ENCODE measurements around the gene USH2A. TPM values are rescaled to one million over a fixed set of nuclear protein-coding genes. Genes with fewer than 3 reads are reported as not detected.

Gene USH2A
- total RNA-seq, 1 donor from 2014 or later: 0.02 TPM

- DNase-seq (ENCODE audit: low read depth) (no peak), FAIRE-seq (no peak)
- Histone ChIP-seq H3K4me1 (ENCODE audit: insufficient read depth, low read length) (no peaks in the 10 kb centered on the region), H3K9me3 (ENCODE audit: insufficient read depth, low read depth, low read length) (no peaks in the 10 kb centered on the region), H3K4me3 (ENCODE audit: insufficient read depth, low read depth, low read length) (no peak overlapping the region), H2AFZ (ENCODE audit: low read depth, low read length) (no peak overlapping the region), H3K27me3 (ENCODE audit: insufficient read depth, low read length) (no peaks in the 10 kb centered on the region), H3K36me3 (ENCODE audit: insufficient read depth, low read length) (no peaks in the 10 kb centered on the region), H4K20me1 (ENCODE audit: insufficient read depth, low read length) (no peaks in the 10 kb centered on the region), H3K9ac (ENCODE audit: low read length) (no peak overlapping the region), H3K4me2 (ENCODE audit: low read length) (no peak overlapping the region), H3K27ac (ENCODE audit: low read depth, low read length) (no peak overlapping the region), H3K79me2 (ENCODE audit: insufficient read depth, low read length) (no peaks in the 10 kb centered on the region)
- Mint-ChIP-seq H3K4me1 (ENCODE audit: low read depth, unreplicated experiment) (no peaks in the 10 kb centered on the region), H3K27ac (ENCODE audit: unreplicated experiment) (no peak overlapping the region), H3K27me3 (ENCODE audit: low read depth, unreplicated experiment) (no peaks in the 10 kb centered on the region), H3K4me3 (ENCODE audit: unreplicated experiment) (no peak overlapping the region), H3K36me3 (ENCODE audit: low read depth, unreplicated experiment) (no peaks in the 10 kb centered on the region), H3K9me3 (ENCODE audit: unreplicated experiment) (no peaks in the 10 kb centered on the region)
- TF ChIP-seq CTCF (IDR thresholded peaks at IDR 0.05; ENCODE audit: insufficient read depth, low read depth, low read length) (no peak), EZH2 (IDR thresholded peaks at IDR 0.05; ENCODE audit: insufficient read depth, low read length) (no peak)
Measured at GRCh38 chr1:216169351-216169750, 253.9 kb downstream of the USH2A start.

- Mint-ChIP-seq H3K36me3 (ENCODE audit: low read depth, unreplicated experiment) (no peaks in the 10 kb centered on the region), H3K27ac (ENCODE audit: unreplicated experiment) (no peak overlapping the region), H3K27me3 (ENCODE audit: low read depth, unreplicated experiment) (no peaks in the 10 kb centered on the region), H3K9me3 (ENCODE audit: unreplicated experiment) (no peaks in the 10 kb centered on the region), H3K4me1 (ENCODE audit: low read depth, unreplicated experiment) (no peaks in the 10 kb centered on the region), H3K4me3 (ENCODE audit: unreplicated experiment) (no peak overlapping the region)
- Histone ChIP-seq H3K9me3 (ENCODE audit: insufficient read depth, low read depth, low read length) (no peaks in the 10 kb centered on the region), H3K27me3 (ENCODE audit: insufficient read depth, low read length) (no peaks in the 10 kb centered on the region), H3K27ac (ENCODE audit: low read depth, low read length) (no peak overlapping the region), H2AFZ (ENCODE audit: low read depth, low read length) (no peak overlapping the region), H3K36me3 (ENCODE audit: insufficient read depth, low read length) (no peaks in the 10 kb centered on the region), H3K4me2 (ENCODE audit: low read length) (no peak overlapping the region), H3K79me2 (ENCODE audit: insufficient read depth, low read length) (no peaks in the 10 kb centered on the region), H3K4me3 (ENCODE audit: insufficient read depth, low read depth, low read length) (no peak overlapping the region), H4K20me1 (ENCODE audit: insufficient read depth, low read length) (no peaks in the 10 kb centered on the region), H3K9ac (ENCODE audit: low read length) (no peak overlapping the region), H3K4me1 (ENCODE audit: insufficient read depth, low read length) (no peaks in the 10 kb centered on the region)
- TF ChIP-seq EZH2 (IDR thresholded peaks at IDR 0.05; ENCODE audit: insufficient read depth, low read length): no peak
- no peak for TF ChIP-seq CTCF (IDR thresholded peaks at IDR 0.05; ENCODE audit: insufficient read depth, low read depth, low read length)
- DNase-seq (ENCODE audit: low read depth) (no peak), FAIRE-seq (no peak)
Measured at GRCh38 chr1:216168546-216168945, 254.7 kb downstream of the USH2A start.

GRCh38 chr1:216154063-216154462, 269.2 kb downstream of the USH2A start:
- H3K27me3 Mint-ChIP-seq (ENCODE audit: low read depth, unreplicated experiment): no peaks in the 10 kb centered on the region
- Histone ChIP-seq H3K79me2 (ENCODE audit: insufficient read depth, low read length) (no peaks in the 10 kb centered on the region), H3K27ac (ENCODE audit: low read depth, low read length) (no peak overlapping the region), H3K9ac (ENCODE audit: low read length) (no peak overlapping the region), H2AFZ (ENCODE audit: low read depth, low read length) (no peak overlapping the region), H3K27me3 (ENCODE audit: insufficient read depth, low read length) (no peaks in the 10 kb centered on the region), H3K4me3 (ENCODE audit: insufficient read depth, low read depth, low read length) (no peak overlapping the region), H3K9me3 (ENCODE audit: insufficient read depth, low read depth, low read length) (no peaks in the 10 kb centered on the region), H3K4me2 (ENCODE audit: low read length) (no peak overlapping the region), H3K36me3 (ENCODE audit: insufficient read depth, low read length) (no peaks in the 10 kb centered on the region), H4K20me1 (ENCODE audit: insufficient read depth, low read length) (no peaks in the 10 kb centered on the region), H3K4me1 (ENCODE audit: insufficient read depth, low read length) (no peaks in the 10 kb centered on the region)
- no peak overlapping the region for H3K4me3 Mint-ChIP-seq (ENCODE audit: unreplicated experiment)
- TF ChIP-seq EZH2 (IDR thresholded peaks at IDR 0.05; ENCODE audit: insufficient read depth, low read length) (no peak), CTCF (IDR thresholded peaks at IDR 0.05; ENCODE audit: insufficient read depth, low read depth, low read length) (no peak)
- H3K9me3 Mint-ChIP-seq (ENCODE audit: unreplicated experiment): peaks cover 11% of the 10 kb centered on the region
- H3K27ac Mint-ChIP-seq (ENCODE audit: unreplicated experiment): no peak overlapping the region
- no peaks in the 10 kb centered on the region for H3K4me1 Mint-ChIP-seq (ENCODE audit: low read depth, unreplicated experiment)
- DNase-seq (ENCODE audit: low read depth) (no peak), FAIRE-seq (no peak)
- H3K36me3 Mint-ChIP-seq (ENCODE audit: low read depth, unreplicated experiment): no peaks in the 10 kb centered on the region
